GM12891 (cell line): ENCODE data around the gene MIEF1.

Experiments used
- POLR2A ChIP-seq: IDR thresholded peaks from 2 replicates; pipeline ENCODE4 v1.6.1; 2011; ENCODE audit warnings: low read depth, low read length, control low read depth
- POLR2AphosphoS5 ChIP-seq: IDR thresholded peaks from 2 replicates; pipeline ENCODE4 v1.6.1; 2011; ENCODE audit warnings: low read depth, low read length, control low read depth
- SPI1 ChIP-seq: IDR thresholded peaks from 2 replicates; pipeline ENCODE4 v1.6.1; 2011; ENCODE audit warnings: low read depth, low read length, control low read depth

DNA sequence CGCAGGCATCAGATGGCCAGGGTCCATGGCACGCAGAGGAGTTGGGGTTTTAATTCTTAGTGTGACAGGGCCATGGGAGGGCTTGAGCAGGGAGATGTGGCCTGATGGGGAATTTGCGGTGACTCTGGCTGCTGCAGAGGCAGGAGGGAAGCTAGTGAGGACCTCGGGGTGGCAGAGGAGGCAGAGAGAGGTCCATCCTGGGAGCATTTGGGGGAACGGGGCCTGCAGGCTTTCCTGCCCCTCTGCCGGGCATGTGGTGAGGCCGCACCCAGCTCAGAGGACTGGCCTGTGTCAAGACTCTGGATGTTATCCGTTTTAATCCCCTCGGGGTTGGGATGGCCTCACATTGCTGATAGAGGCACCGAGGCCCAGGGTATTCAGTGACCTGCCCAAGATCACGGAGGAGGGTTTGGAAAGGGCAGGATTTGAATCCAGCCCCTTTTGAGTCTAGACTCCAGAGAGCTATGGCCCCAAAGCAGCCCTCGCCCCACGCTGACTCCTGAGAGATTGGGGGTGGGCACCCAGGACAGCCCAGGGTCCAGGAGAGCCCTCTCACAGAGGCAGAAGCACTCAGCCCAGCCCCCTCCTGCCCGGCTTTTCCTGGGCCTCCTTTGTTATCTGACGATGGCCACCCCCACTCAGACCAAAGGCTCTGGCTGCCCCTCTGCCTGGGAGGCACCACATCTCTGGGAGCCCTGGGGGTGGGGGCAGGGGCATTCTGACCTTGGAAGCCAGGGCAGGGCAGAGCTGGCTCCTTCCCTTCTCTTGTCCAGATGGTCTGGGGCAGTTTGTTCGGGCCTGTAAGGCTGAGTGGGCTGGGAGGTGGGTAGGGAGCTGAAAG, 31.4 kb upstream of the MIEF1 start:
- TF ChIP-seq POLR2AphosphoS5 (no peak), POLR2A (no peak), SPI1 (no peak)
